GM18499 (cell line): ENCODE measurements around the gene GTPBP4.

Experiments
- ATAC-seq: cut with Tn5 transposase; IDR thresholded peaks from one replicate; pipeline ENCODE4 v1.9.1; 2021; ENCODE audit warnings: moderate number of reproducible peaks; ENCODE audit not compliant: insufficient read depth, unreplicated experiment

GTPBP4 gene

GRCh38 chr10:987870-988666 lies at the start of gene GTPBP4:
TSS of gene GTPBP4 (plus strand) at chr10:988434. CDS start at chr10:988480, 46 bp downstream.
- peak; percentile 62 for ATAC-seq

- no peak for ATAC-seq
Observed at GRCh38 chr10:938941-939678, 49.1 kb upstream of the GTPBP4 start.

GRCh38 chr10:943334-944033 lies 44.8 kb upstream of the GTPBP4 start:
- ATAC-seq, result no peak

DNA sequence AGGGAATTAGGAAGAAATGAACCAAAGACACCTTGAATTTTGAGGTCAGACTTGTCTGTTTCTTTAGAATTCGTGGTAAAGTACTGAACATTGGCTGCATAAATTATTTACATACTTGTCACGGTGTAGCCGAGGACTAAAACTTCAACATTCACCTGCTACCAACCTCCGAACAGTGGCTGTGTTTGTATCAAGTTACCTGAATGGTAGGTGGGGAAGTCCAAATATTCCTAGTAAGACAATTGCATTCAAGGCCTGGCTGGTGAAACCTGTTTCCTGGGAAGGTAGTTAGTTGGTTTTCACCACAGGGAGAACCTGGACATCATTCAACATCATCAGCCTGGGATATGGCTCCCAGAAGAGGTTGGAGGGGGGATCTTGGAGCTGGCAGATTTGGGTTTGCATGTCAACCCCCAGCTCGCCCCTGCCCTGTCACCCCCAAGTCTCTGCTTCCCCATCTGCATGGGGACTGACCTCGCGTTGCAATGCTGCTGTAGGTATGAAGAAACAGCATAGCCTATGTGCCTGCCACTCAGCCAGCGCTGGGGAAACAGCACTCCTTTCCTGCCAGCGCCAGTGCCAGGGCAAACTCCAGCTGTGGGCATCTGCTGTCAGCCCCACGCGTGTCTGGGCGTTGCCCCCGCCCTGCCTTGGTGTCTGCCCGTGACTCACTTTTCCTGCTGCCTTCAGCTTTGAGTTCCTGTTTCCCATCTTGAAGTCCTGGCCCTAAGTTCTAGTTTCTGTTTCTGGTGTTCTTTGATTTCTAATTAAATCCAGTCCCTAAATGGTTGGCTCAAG lies 44.0 kb upstream of the GTPBP4 start:
- ATAC-seq, result no peak

DNA sequence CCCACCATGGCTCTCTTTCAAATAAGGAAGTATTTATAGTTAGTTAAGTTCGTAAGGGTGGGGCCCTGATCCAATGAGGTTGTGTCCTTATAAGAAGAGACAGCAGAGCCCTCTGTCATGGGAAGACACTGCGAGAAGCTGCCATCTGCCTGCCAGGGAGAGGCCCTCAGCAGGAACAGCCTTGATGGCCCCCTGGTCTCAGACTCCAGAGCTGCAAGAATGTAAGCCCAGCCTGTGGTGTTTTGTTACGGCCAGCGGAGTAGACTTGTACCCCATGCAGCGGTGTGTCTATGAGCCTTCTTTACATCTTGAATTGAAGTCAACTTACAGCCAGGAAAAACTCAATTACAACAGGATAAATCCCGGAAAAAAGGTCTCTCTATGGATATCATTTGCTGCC lies 42.5 kb upstream of the GTPBP4 start:
- no peak for ATAC-seq

- no peak for ATAC-seq
Observed at GRCh38 chr10:947051-947450, 41.2 kb upstream of the GTPBP4 start.

DNA sequence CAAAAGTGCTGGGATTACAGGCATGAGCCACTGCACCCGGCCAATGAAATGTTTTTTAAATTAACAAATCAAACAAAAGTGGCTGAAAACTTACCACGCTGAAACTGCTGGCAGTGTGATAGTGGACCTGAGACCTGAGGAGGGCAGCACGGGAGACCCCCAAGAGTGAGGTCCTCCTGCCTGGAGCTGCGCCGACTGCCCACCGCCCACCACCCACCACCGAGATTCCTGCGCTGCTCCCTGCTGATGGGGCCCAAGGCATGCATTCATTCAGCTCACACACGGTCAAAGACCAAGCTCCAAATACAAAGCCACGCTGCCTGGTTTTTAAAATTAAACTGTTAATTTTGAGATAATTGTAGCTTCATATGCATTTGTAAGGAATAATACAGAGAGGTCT lies 40.4 kb upstream of the GTPBP4 start:
- no peak for ATAC-seq

- no peak for ATAC-seq
Observed at GRCh38 chr10:948347-948746, 39.9 kb upstream of the GTPBP4 start.

DNA sequence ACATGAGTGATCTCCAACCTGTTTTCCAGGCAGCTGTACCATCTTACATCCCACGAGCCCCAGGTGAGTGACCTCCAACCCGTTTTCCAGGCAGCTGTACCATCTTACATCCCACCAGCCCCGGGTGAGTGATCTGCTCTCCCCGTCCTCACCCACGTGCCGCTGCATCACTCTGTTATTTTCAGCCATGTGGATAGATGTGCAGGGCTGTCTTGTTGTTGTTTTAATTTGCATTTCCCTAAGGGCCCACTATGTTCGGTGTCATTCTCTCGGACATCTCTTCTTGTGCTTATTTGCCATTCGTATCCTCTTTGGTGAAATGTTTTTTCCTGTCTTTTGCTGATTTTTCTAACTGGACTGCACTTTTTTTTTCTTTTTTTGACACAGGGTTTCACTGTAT lies 38.8 kb upstream of the GTPBP4 start:
- no peak for ATAC-seq

GRCh38 chr10:953836-954235 lies 34.4 kb upstream of the GTPBP4 start:
- ATAC-seq, result no peak

DNA sequence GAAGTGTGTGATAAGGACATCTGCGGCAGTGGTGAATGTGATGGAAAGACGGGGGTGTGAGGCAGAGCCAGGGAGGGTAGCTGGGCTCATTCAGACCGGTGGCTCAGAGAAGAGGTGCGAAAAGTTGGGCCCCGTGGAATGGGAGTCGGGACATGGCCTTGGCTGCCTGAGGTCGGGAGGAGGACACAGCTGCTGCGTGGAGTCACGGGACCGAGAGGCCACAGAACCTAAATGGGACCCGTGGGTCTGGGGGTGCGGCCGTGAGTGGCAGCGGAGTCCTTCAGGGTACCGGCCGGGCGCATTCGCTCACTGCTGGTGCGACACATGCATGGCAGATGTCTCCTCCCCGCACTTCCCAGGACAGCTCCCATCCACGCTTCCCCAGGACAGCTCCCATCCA lies 33.8 kb upstream of the GTPBP4 start:
- ATAC-seq, result no peak

DNA sequence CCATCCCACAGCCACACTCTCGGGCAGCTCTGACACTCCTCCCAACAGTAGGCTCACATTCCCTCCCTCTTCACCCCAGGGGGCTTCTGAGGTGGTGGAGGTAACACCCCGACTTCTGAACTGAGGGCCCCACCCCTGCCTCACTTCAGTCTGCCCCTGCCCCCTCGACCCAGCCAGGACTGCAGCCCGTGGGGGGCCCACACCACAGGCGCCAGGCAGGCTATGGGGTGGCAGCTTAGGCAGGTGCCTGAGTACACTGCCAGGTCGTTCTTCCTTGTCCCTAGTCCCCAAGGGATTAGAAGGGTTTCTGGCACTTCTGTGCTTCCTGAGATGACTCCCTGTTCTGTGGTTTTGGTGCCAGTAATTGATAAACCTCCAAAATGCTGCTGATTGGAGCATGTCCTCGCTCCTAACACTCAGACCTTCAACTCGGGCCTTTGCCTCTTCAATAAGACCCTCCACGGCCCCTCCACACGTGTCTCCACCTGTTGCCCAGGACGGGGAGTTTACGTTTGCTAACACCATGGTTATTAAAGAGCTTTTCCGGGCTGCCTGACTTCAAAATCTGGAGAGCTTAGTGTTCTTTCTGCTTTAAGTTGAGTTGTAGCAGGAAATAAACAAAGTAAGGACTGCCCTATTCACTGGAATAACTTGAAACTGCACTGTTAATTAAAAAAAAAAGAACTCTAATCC lies 33.0 kb upstream of the GTPBP4 start:
- no peak for ATAC-seq

DNA sequence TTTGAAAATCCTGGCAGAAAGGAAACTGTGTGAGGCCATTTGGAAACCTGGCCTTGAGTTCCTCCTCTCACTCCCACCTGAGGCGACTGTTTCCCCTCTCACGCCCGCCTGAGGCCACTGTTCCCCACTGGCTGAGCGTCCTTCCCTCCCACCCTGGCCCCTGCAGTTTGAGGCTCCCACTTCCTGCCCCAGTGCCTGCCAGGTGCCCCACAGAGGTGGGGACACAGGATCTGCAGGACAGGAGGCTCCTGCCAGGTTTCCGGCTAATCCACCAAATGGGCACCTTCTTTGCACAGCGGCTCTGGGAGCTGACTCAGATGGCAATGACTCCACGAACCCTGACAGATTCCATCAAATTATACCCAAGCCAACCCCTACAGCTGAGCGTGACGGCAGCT lies 32.4 kb upstream of the GTPBP4 start:
- ATAC-seq, result no peak

DNA sequence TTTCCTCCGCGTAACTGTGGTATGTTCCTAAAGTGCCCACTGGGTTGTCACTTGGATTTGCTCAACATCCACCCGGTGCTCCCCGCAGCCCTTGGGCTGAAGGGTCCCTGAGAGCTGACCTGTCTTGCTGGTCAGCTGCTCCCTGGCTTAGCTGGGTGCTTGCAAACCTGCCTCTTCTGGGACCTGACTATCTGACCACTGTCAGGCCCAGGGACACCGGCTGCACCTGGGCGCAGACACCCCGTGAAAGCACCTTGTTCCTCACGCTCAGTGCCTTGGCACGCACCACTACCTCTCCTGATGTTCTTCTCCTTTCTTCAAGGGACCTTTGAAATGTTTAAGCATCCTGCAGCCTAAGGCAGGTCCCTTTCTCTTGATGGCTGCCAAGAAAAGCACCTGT lies 30.1 kb upstream of the GTPBP4 start:
- ATAC-seq, result no peak

- ATAC-seq, result no peak
Observed at GRCh38 chr10:958856-959255, 29.4 kb upstream of the GTPBP4 start.

- ATAC-seq, result no peak
Observed at GRCh38 chr10:962342-962741, 25.9 kb upstream of the GTPBP4 start.

DNA sequence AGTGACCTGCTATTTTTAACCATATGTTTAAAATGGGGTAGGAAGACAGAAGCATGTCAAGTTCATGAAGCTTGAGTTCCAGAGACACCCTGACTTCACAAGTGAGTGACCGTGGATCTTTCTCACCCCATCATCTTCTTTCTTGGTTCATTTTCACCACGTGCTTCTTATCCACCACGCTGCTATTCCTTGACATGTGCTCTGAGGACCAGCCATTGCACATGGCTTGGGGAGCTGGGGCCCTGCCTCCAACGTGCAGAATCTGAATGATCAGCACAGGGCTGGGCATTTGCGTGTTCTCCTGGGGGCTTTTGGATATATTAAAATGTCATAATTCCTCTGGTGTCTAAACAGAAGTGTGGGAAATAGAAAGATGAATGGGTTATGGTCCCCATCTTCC lies 25.0 kb upstream of the GTPBP4 start:
- ATAC-seq, result no peak

GRCh38 chr10:963655-964054 lies 24.6 kb upstream of the GTPBP4 start:
- no peak for ATAC-seq

DNA sequence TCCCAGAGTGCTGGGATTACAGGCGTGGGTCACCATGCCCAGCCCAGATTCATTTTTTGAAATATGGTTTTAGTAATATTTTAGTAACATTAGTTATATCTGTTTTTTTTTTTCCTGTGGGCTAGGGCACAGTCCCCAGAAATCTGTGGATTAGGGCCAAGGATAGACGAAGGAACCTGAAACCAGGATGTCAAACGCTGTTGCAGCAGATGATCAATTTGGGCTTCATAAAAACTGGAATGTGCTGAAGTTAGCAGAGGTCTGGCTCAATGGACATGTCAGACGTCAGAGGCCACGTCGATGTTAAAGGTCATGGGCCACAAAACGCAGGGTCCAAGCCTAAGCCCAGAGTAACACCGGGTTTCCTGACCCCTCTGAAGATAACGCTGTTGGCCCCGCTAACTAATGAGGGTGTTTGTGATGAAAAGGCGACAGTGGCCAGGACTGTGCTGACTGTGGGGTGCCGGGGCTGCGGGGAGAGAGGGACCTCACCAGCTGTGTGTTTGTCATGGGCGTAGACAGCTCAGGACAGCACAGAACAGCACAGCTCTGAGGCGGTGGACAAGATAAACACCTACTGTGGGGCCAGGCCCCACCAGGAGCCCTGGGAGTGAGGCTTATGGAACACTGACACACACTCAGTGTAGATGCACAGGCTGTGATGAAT lies 23.8 kb upstream of the GTPBP4 start:
- ATAC-seq, result no peak
